ENCODE results near the gene RCAN2. TPM values are rescaled to one million over a fixed set of nuclear protein-coding genes. Genes with fewer than 3 reads are reported as not detected.

Gene RCAN2
- total and polyA plus RNA-seq, 9 of the 15 experiments (the other 6 are each of a cell fraction or from before 2014, with no cell fraction given), result 0.04 TPM; not detected in 8

- ChIA-PET POLR2A (interaction anchor here (0.6 kb wide), 1 partner anchor 532 kb away, joined by 3 read pairs; no protein-coding TSS in a partner anchor), CTCF (ENCODE audit: low intra/inter-chr PET ratio) (no interaction called here)
- Histone ChIP-seq H3K27ac (ENCODE audit: extremely low read depth, low read depth, low read length) (no peak overlapping the region), H3K4me1 (replicated peaks in 1 of 2; ENCODE audit: control insufficient read depth in 2 of 2, insufficient read depth in 2 of 2, low read length in 2 of 2) (no peaks in the 10 kb centered on the region), H3K4me3 (no peak overlapping the region), H3K9me3 (replicated peaks; ENCODE audit: control insufficient read depth, insufficient read depth, low read depth, low read length) (no peaks in the 10 kb centered on the region), H2AFZ (ENCODE audit: low read depth, low read length) (no peak overlapping the region), H3K36me3 (ENCODE audit: control insufficient read depth, insufficient read depth, low read length) (no peaks in the 10 kb centered on the region), H3K9me1 (ENCODE audit: control insufficient read depth, insufficient read depth, low read length) (no peaks in the 10 kb centered on the region), H4K20me1 (replicated peaks; ENCODE audit: control insufficient read depth, insufficient read depth, low read length) (no peaks in the 10 kb centered on the region), H3K4me2 (ENCODE audit: insufficient read depth, low read length) (no peak overlapping the region), H3K79me2 (ENCODE audit: control insufficient read depth, insufficient read depth, low read length) (no peaks in the 10 kb centered on the region), H3K9ac (ENCODE audit: insufficient read depth in 1 of 2, low read depth in 2 of 2, low read length in 2 of 2) (no peak overlapping the region), H3K27me3 (ENCODE audit: control insufficient read depth in 2 of 2, insufficient read depth in 2 of 2, low read length in 2 of 2) (no peaks in the 10 kb centered on the region)
- BruUV-seq (replicated peaks), result no TSS peak
- no peak for TF ChIP-seq SIN3B (IDR thresholded peaks at IDR 0.05; ENCODE audit: low read depth)
- TF ChIP-seq MECOM (CRISPR knock-in tag; IDR thresholded peaks at IDR 0.05), result no peak
- no peak for TF ChIP-seq ELK1 (CRISPR knock-in tag; IDR thresholded peaks at IDR 0.05)
- TF ChIP-seq ZC3H8 (IDR thresholded peaks at IDR 0.05), result no peak
- TF ChIP-seq TOE1 (IDR thresholded peaks at IDR 0.05; ENCODE audit: borderline replicate concordance), result no peak
- TF ChIP-seq TOE1 (CRISPR knock-in tag; IDR thresholded peaks at IDR 0.05; ENCODE audit: borderline replicate concordance, low read depth), result no peak
- no peak for TF ChIP-seq ESRRB (CRISPR knock-in tag; IDR thresholded peaks at IDR 0.05; ENCODE audit: borderline replicate concordance)
- TF ChIP-seq VEZF1 (CRISPR knock-in tag; IDR thresholded peaks at IDR 0.05), result no peak
- TF ChIP-seq SMARCC2 (IDR thresholded peaks at IDR 0.05; ENCODE audit: low read depth), result no peak
- no peak for TF ChIP-seq HOMEZ (CRISPR knock-in tag; IDR thresholded peaks at IDR 0.05)
- TF ChIP-seq HDGF (IDR thresholded peaks at IDR 0.05), result no peak
- intact Hi-C loops (cut with micrococcal nuclease) (no loop called here), in situ Hi-C loops (cut with MboI) (no loop called here)
- under 1% methylated on average over 7 of the region's 7 CpGs for WGBS (ENCODE audit: insufficient coverage, low coverage, missing lambda C conversion rate)
- no peak for DNase-seq (ENCODE audit: extremely low read depth in 1 of 4, low spot score in 3 of 4)
- FAIRE-seq, result no peak
- no peak for ATAC-seq
These were observed 20.1 kb upstream of the RCAN2 start for GRCh38 chr6:46511320-46511719.

All from K562 (cell line).